T1000 (cell line): Measurements from ENCODE around the gene GLI2.

Experiments
- DNase-seq: peaks from one replicate; lab custom pipeline; 2025; ENCODE audit warnings: mixed read lengths; lab: John Stamatoyannopoulos, UW

GLI2 gene

GRCh38 chr2:120758181-120759144 lies 22.8 kb downstream of the GLI2 start:
- no peak for DNase-seq

GRCh38 chr2:120759543-120760331 lies 24.1 kb downstream of the GLI2 start:
- no peak for DNase-seq

- no peak for DNase-seq
Observed at GRCh38 chr2:120760446-120761135, 24.9 kb downstream of the GLI2 start.

- no peak for DNase-seq
Observed at GRCh38 chr2:120761164-120761861, 25.6 kb downstream of the GLI2 start.

- no peak for DNase-seq
Observed at GRCh38 chr2:120761911-120762310, 26.2 kb downstream of the GLI2 start.

GRCh38 chr2:120762341-120763061 lies 26.8 kb downstream of the GLI2 start:
- no peak for DNase-seq

- no peak for DNase-seq
Observed at GRCh38 chr2:120763508-120763907, 27.8 kb downstream of the GLI2 start.

- DNase-seq, result no peak
Observed at GRCh38 chr2:120763931-120764330, 28.3 kb downstream of the GLI2 start.

- no peak for DNase-seq
Observed at GRCh38 chr2:120764492-120764891, 28.8 kb downstream of the GLI2 start.

GRCh38 chr2:120764991-120765677 lies 29.5 kb downstream of the GLI2 start:
- DNase-seq, result no peak

GRCh38 chr2:120765678-120766469 lies 30.2 kb downstream of the GLI2 start:
- no peak for DNase-seq

GRCh38 chr2:120766470-120767351 lies 31.0 kb downstream of the GLI2 start:
- DNase-seq, result no peak

GRCh38 chr2:120767486-120768005 lies 31.9 kb downstream of the GLI2 start:
- DNase-seq, result no peak

GRCh38 chr2:120768112-120769048 lies 32.7 kb downstream of the GLI2 start:
- no peak for DNase-seq

- DNase-seq, result no peak
Observed at GRCh38 chr2:120769076-120769786, 33.6 kb downstream of the GLI2 start.

GRCh38 chr2:120769787-120770120 lies 34.1 kb downstream of the GLI2 start:
- DNase-seq, result no peak

- no peak for DNase-seq
Observed at GRCh38 chr2:120770176-120770575, 34.5 kb downstream of the GLI2 start.
